Vagina (tissue), 2 donors: Measurements from ENCODE around the gene VSTM4. TPM values are rescaled to one million over a fixed set of nuclear protein-coding genes. Genes with fewer than 3 reads are reported as not detected.
A peak's percentile ranks its signal among the peaks of the same experiment; 100 is the strongest.

Source experiments
- DNase-seq, 2 donors: peaks; one replicate each; pipeline ENCODE4 v3.0.0-alpha.2; 2017; ENCODE audit errors: extremely low spot score in 2 of 2
- H3K27ac ChIP-seq: fragments of 200-600 bp; sonication (generic); one replicate; pipeline ENCODE4 v1.5.1; 2019
- H3K27me3 ChIP-seq: fragments of 200-600 bp; sonication (generic); one replicate; pipeline ENCODE4 v1.5.1; 2019
- H3K36me3 ChIP-seq, 2 donors: fragments of 200-600 bp; sonication (generic); one replicate each; pipeline ENCODE4 v1.5.1; 2017 to 2019
- H3K4me1 ChIP-seq: fragments of 200-600 bp; sonication (generic); one replicate; pipeline ENCODE4 v1.5.1; 2019
- H3K4me3 ChIP-seq, 2 donors: fragments of 200-600 bp; sonication (generic); 1 replicate in 1 of 2; 2 replicates in 1 of 2; pipeline ENCODE4 v1.5.1; 2016 to 2019
- H3K9me3 ChIP-seq: fragments of 200-600 bp; sonication (generic); one replicate; pipeline ENCODE4 v1.5.1; 2019
- POLR2A ChIP-seq, 2 donors: fragments of 450-650 bp; IDR thresholded peaks; one replicate each; pipeline ENCODE4 v1.6.1; 2017; ENCODE audit warnings: antibody characterized with exemption in 2 of 2, mild to moderate bottlenecking in 2 of 2, moderate library complexity in 2 of 2
- POLR2AphosphoS5 ChIP-seq, 2 donors: sonication (generic); formaldehyde crosslinking; IDR thresholded peaks; one replicate each; pipeline ENCODE4 v1.9.0; 2017; ENCODE audit warnings: antibody characterized with exemption in 2 of 2, mild to moderate bottlenecking in 2 of 2, low read depth in 1 of 2; ENCODE audit not compliant: insufficient read depth in 1 of 2
- intact Hi-C: fragments of 100-400 bp; cut with DNase I; formaldehyde crosslinking; loops from one replicate; pipeline ENCODE4 v1.15.1; 2023
- total RNA-seq: library from RNA; depleted of rRNA; stranded (reverse); fragments of >200 nt; gene quantifications from one replicate; pipeline ENCODE4 v1.2.3, GENCODE V29; 2016
- TF ChIP-seq, protein P1 (sequence below), 3 experiments: fragments of 450-650 bp in 2 of 3; fragments of 200-600 bp in 1 of 3; sonication (generic) in 1 of 3; IDR thresholded peaks; one replicate each; pipeline ENCODE4 v1.5.1; 2017 to 2019; ENCODE audit warnings: antibody characterized with exemption in 3 of 3, mild to moderate bottlenecking in 2 of 3, moderate library complexity in 2 of 3

Gene VSTM4
- total RNA-seq, 1 donor from 2014 or later, result 14.0 TPM

GRCh38 chr10:49129376-49129775, 14.1 kb upstream of the VSTM4 start:
- no peak for DNase-seq
- intact Hi-C loops, result no loop called here
- TF ChIP-seq, protein P1, sequence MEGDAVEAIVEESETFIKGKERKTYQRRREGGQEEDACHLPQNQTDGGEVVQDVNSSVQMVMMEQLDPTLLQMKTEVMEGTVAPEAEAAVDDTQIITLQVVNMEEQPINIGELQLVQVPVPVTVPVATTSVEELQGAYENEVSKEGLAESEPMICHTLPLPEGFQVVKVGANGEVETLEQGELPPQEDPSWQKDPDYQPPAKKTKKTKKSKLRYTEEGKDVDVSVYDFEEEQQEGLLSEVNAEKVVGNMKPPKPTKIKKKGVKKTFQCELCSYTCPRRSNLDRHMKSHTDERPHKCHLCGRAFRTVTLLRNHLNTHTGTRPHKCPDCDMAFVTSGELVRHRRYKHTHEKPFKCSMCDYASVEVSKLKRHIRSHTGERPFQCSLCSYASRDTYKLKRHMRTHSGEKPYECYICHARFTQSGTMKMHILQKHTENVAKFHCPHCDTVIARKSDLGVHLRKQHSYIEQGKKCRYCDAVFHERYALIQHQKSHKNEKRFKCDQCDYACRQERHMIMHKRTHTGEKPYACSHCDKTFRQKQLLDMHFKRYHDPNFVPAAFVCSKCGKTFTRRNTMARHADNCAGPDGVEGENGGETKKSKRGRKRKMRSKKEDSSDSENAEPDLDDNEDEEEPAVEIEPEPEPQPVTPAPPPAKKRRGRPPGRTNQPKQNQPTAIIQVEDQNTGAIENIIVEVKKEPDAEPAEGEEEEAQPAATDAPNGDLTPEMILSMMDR (IDR thresholded peaks at IDR 0.05), result no peak
- TF ChIP-seq POLR2AphosphoS5 (IDR thresholded peaks at IDR 0.05; ENCODE audit: insufficient read depth in 1 of 2, low read depth in 1 of 2), result no peak
- no peak for TF ChIP-seq POLR2A (IDR thresholded peaks at IDR 0.05)

GRCh38 chr10:49128854-49129253, 13.5 kb upstream of the VSTM4 start:
- no peak overlapping the region for H3K4me3 ChIP-seq
- H3K4me1 ChIP-seq, result no peaks in the 10 kb centered on the region
- no peaks in the 10 kb centered on the region for H3K9me3 ChIP-seq
- intact Hi-C loops, result no loop called here
- TF ChIP-seq, protein P1 (IDR thresholded peaks at IDR 0.05), result no peak
- TF ChIP-seq POLR2A (IDR thresholded peaks at IDR 0.05) (no peak), POLR2AphosphoS5 (IDR thresholded peaks at IDR 0.05; ENCODE audit: insufficient read depth in 1 of 2, low read depth in 1 of 2) (no peak)
- no peak for DNase-seq
- no peak overlapping the region for H3K27ac ChIP-seq
- H3K36me3 ChIP-seq, result no peaks in the 10 kb centered on the region
- H3K27me3 ChIP-seq, result no peaks in the 10 kb centered on the region

More at GRCh38 chr10:49129376-49129775, 14.1 kb upstream of the VSTM4 start:
- no peaks in the 10 kb centered on the region for H3K27me3 ChIP-seq
- H3K27ac ChIP-seq, result no peak overlapping the region
- no peaks in the 10 kb centered on the region for H3K9me3 ChIP-seq
- no peak overlapping the region for H3K4me3 ChIP-seq
- H3K4me1 ChIP-seq, result no peaks in the 10 kb centered on the region
- H3K36me3 ChIP-seq, result no peaks in the 10 kb centered on the region

DNA sequence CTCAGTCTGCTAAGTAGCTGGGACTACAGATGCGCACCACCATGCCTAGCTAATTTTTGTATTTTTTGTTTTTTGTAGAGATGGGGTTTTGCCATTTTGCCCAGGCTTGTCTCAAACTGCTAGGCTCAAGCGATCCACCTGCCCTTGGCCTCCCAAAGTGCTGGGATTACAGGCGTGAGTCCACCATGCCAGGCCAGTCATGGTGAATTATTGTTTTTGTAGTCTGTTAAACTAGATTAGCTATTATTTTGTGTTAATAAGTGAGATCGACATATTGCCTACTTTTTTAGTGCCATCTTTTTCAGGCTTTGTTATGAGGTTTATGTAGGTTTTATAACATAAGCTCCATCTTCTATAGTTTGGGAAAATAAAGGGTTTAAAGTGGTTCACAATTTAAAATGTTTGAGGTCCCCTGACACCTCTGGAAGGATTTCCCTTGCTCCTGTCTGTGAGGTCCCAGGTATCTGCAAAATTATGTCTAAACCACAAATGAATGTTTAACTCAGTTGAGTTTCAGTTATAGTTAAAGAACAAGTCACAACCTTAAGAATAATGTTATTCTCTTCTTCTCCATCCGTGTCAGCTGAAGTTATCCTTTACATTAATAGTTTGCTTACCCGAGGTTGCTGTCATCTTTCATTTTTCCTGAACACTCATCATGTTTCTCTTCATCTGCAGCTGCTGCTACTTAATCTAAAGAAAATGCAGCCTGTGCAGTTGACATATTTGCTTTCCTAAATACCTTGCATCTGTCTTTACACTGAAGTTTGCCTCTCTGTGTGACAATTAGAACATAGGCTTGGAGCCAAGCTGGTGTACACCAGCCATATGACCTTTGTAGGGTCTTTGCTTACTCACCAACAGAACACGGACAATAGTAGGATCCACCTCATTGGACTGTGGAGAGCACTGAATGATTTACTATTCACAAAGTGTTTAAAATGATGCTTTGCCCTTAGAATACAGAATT, 8.9 kb upstream of the VSTM4 start:
- DNase-seq, result peak; percentile 18 to 28
- no peak overlapping the region for H3K4me3 ChIP-seq
- no peak overlapping the region for H3K27ac ChIP-seq
- H3K36me3 ChIP-seq, result no peaks in the 10 kb centered on the region
- H3K27me3 ChIP-seq, result no peaks in the 10 kb centered on the region
- H3K9me3 ChIP-seq, result no peaks in the 10 kb centered on the region
- intact Hi-C loops, result no loop called here
- TF ChIP-seq, protein P1 (IDR thresholded peaks at IDR 0.05), result no peak
- TF ChIP-seq POLR2AphosphoS5 (IDR thresholded peaks at IDR 0.05; ENCODE audit: insufficient read depth in 1 of 2, low read depth in 1 of 2) (no peak), POLR2A (IDR thresholded peaks at IDR 0.05) (no peak)
- H3K4me1 ChIP-seq, result no peaks in the 10 kb centered on the region

- no peak overlapping the region for H3K4me3 ChIP-seq
- H3K4me1 ChIP-seq, result no peaks in the 10 kb centered on the region
- H3K27ac ChIP-seq, result no peak overlapping the region
- TF ChIP-seq, protein P1 (IDR thresholded peaks at IDR 0.05), result no peak
- TF ChIP-seq POLR2AphosphoS5 (IDR thresholded peaks at IDR 0.05; ENCODE audit: insufficient read depth in 1 of 2, low read depth in 1 of 2) (no peak), POLR2A (IDR thresholded peaks at IDR 0.05) (no peak)
- no peaks in the 10 kb centered on the region for H3K36me3 ChIP-seq
- no peak for DNase-seq
- H3K9me3 ChIP-seq, result no peaks in the 10 kb centered on the region
- intact Hi-C loops, result no loop called here
- H3K27me3 ChIP-seq, result no peaks in the 10 kb centered on the region
Observed at GRCh38 chr10:49120911-49121310, 5.6 kb upstream of the VSTM4 start.

DNA sequence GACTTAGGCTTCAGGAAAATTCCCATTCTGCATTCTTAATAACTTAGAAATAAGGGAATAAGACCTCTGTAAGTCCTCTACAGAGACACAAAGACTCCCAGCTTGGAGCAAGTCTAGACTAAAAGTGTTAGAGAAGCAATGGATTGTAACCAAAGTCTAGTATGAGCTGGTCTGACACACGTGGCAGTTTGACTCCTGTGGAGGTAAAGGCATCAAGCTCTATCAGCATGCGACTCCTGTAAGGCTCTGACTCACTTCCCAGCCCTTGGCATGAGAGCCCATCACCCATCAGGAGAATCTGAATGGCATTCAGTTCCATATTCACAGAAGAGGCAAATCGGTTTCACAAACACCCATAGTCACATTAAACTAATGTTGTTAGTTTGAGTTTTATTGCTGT, 4.4 kb upstream of the VSTM4 start:
- TF ChIP-seq POLR2AphosphoS5 (IDR thresholded peaks at IDR 0.05; ENCODE audit: insufficient read depth in 1 of 2, low read depth in 1 of 2), result no peak
- TF ChIP-seq, protein P1 (IDR thresholded peaks at IDR 0.05), result no peak
- TF ChIP-seq POLR2A (IDR thresholded peaks at IDR 0.05), result no peak
- intact Hi-C loops, result no loop called here
- no peak overlapping the region for H3K4me3 ChIP-seq
- DNase-seq, result no peak
- peaks cover 4% of the 10 kb centered on the region for H3K4me1 ChIP-seq
- H3K9me3 ChIP-seq, result no peaks in the 10 kb centered on the region
- no peak overlapping the region for H3K27ac ChIP-seq
- H3K36me3 ChIP-seq, result no peaks in the 10 kb centered on the region
- no peaks in the 10 kb centered on the region for H3K27me3 ChIP-seq
